T-helper 2 cell (primary cell): Measurements from ENCODE around the gene MARCHF11.

Source experiments
- DNase-seq, 5 experiments: peaks; one replicate each; pipeline versions ENCODE4 v3.0.0 to v3.0.0-alpha.2; 2012 to 2022

Gene MARCHF11

GRCh38 chr5:16050414-16050813, 129.2 kb downstream of the MARCHF11 start:
- DNase-seq: no peak

GRCh38 chr5:16049761-16050160, 129.8 kb downstream of the MARCHF11 start:
- no peak for DNase-seq

DNA sequence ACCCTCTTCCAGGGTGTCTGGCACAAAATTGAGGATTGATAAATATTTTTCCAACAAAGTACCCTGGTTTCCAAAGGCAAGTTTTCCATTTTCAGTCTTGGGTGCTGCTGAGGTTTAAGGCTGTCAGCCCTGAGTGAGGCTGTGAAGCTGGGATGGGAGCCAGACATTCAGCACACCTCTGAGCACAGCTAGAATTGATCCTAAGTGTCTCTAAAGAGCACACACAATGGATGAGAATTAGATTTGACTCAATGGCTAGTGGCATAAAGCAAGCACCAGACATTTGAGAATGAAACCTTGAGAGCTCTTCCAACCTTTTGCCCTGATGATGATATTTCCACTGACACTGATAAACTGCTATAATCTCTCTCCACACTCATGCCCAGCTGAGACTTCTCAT, 131.5 kb downstream of the MARCHF11 start:
- no peak for DNase-seq

- no peak for DNase-seq
Observed at GRCh38 chr5:16043349-16043965, 136.1 kb downstream of the MARCHF11 start.

DNA sequence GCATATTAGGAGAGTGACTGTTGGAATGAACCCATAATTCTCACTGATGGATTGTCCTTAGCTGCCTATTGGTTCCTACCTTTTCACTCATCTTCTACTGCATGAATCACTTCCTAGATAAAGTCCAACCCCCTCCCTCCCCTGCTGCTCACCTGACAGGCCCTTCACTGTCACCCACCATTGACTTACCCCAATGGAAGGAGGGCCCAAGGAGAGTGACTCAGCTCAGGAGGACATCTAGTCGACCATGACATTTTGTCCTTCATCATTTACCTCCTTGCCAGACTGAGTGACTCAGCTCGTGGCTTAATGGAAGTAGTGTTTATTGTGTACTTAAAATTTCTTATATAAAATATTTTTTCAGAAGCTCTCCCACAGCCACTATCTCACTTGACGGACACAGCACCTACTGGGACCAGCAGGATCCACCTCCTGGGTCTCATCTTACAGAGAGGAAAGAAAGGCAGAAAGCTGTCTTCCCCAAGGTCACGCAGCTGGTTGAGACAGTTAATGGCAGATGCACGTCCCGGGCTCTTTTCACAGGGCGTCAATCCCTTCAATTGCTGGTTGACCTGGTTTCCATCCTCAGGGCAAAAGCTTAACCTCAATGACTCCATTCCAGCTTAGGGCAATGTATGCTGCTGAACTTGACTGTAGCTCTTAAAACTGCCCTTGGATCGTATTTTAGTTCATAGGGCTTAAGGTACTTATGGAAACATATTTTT, 142.3 kb downstream of the MARCHF11 start:
- no peak for DNase-seq

DNA sequence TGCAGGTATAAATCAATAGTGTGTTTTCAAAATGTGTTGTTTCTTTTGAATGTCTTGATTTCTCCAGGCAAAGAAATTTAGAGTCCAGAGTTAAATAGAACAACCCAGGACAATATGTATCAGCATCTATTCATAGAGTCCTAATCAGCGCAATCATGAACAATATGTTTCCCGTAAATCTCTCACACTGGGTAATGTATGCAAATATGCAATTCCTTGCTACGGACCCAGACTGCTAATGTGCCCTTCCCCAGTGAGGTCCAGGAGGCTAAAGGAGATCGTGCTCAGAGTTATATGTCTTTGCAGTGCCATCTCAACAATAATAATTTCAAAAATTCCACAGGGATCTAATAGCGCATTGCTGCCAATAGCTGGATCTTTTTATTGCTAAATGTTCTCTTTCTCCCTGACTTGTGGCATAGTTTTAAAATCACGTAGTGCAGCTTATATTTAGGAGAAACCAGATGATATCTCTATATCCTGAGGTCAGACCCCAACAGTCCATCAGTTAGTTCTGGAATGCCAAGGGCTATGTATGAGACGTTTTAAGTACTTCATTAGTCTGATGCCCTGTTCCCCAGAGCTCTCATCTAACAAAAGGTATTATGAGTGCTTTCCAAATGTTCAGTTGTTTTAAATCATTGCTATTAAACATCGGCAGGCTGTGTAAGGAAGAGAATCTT, 145.1 kb downstream of the MARCHF11 start:
- no peak for DNase-seq

GRCh38 chr5:16033187-16033925, 146.2 kb downstream of the MARCHF11 start:
- DNase-seq: no peak

- no peak for DNase-seq
Observed at GRCh38 chr5:16028708-16029107, 150.9 kb downstream of the MARCHF11 start.

DNA sequence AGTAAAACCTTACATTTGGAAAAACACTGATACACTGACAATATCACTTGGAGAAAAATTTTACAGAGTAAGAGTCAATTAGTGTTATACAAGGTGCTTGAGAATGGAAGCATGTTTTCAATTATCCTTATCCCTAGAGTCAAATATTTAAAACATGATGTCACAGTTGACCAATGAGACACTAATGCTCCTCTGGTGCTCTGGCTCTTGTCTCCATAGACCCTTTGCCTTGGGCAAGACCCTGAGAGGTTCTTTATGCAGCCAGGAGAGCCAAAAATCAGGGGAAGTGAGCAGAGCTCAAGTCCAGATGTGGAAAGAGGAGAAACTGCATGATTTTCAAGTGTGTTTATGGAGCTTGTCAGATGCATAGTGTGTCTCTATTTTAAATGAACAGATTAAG, 153.9 kb downstream of the MARCHF11 start:
- DNase-seq: no peak

GRCh38 chr5:16018970-16019369, 160.6 kb downstream of the MARCHF11 start:
- no peak for DNase-seq

DNA sequence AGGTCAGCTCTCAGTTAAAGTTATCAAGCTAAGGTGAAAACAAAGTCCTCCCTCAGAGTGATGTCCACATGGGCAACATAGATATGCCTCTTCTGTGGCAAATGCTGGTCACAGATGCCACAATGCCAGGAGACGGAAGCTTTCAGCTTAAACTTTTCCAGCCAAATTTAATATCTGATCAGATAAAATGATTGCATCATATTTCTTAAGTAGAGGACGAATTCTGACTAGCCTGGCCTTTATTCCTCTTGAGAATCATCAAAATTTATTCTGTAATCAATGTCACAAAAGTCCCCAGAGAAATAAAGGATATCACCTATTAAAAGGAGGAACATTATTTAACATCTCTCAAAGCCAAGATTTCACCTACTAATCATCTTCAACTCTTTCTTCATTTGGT, 161.9 kb downstream of the MARCHF11 start:
- no peak for DNase-seq
